ENCODE results near the gene KMT5C.

The KMT5C gene

GRCh38 chr19:55377356-55378131 is 37.9 kb downstream of the KMT5C start:
- Histone ChIP-seq H2BK12ac (ENCODE audit: low read length) (no peak overlapping the region), H2AK5ac (ENCODE audit: low read length) (no peak overlapping the region), H3K18ac (ENCODE audit: low read length) (no peak overlapping the region), H2AFZ (ENCODE audit: insufficient read depth, low read length, poor library complexity) (no peak overlapping the region), H4K12ac (ENCODE audit: low read depth, low read length) (no peak overlapping the region), H4K8ac (ENCODE audit: low read depth, low read length) (no peak overlapping the region), H3K9ac (ENCODE audit: low read length) (no peak overlapping the region), H3K14ac (ENCODE audit: low read length) (no peak overlapping the region), H3K27ac (ENCODE audit: low read depth, low read length) (no peak overlapping the region), H3K79me2 (ENCODE audit: control insufficient read depth, insufficient read depth, low read length, poor library complexity) (peaks cover 1% of the 10 kb centered on the region), H2BK120ac (ENCODE audit: insufficient read depth, low read length, poor library complexity) (no peak overlapping the region), H3K36me3 (ENCODE audit: control insufficient read depth in 1 of 2, insufficient read depth in 2 of 2, low read length in 2 of 2) (no peaks in the 10 kb centered on the region), H3K4ac (ENCODE audit: low read depth, low read length) (no peak overlapping the region), H3K23ac (ENCODE audit: low read length) (no peak overlapping the region), H2BK5ac (ENCODE audit: low read depth, low read length, poor library complexity) (no peak overlapping the region), H3K4me3 (ENCODE audit: low read depth, low read length) (no peak overlapping the region), H3K4me2 (ENCODE audit: low read length) (no peak overlapping the region), H4K91ac (ENCODE audit: low read depth, low read length) (no peak overlapping the region), H3K9me3 (ENCODE audit: insufficient read depth, low read depth, low read length) (no peaks in the 10 kb centered on the region), H3K4me1 (ENCODE audit: control insufficient read depth in 1 of 2, insufficient read depth in 2 of 2, low read length in 2 of 2) (peaks cover 29 to 32% of the 10 kb centered on the region in 2 experiments), H3K27me3 (ENCODE audit: insufficient read depth, low read length) (no peaks in the 10 kb centered on the region), H3K79me1 (ENCODE audit: low read length) (peaks cover 15% of the 10 kb centered on the region)
- DNase-seq: no peak
- no CpG with 5 or more reads among the region's 43 CpGs for WGBS (ENCODE audit: extremely low coverage, insufficient coverage, insufficient read length)

DNA sequence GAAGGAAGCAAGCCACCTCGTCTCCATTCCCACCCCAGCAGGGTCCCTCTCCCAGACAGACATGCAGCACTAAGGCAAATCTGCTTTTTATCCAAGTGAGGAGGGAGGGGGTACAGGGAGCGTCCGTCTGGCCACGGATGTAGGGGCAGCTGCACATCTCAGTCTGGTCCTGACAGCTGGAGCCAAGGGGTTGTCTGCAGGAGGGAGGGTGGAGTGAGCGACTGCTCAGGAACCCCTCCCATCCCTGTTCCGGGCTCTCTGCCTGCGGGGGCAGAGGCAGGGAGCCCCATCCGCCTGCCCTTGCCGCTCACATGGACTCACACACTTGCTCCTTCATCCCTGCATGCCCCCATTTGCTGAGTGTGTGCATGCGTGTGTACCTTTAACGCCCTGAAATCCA is 39.5 kb downstream of the KMT5C start:
- no peak overlapping the region for H3K23ac ChIP-seq (ENCODE audit: low read length)
- H3K18ac ChIP-seq (ENCODE audit: low read length): no peak overlapping the region
- no peak overlapping the region for H3K14ac ChIP-seq (ENCODE audit: low read length)
- no peak overlapping the region for H2BK120ac ChIP-seq (ENCODE audit: insufficient read depth, low read length, poor library complexity)
- no peak overlapping the region for H2BK12ac ChIP-seq (ENCODE audit: low read length)
- no peaks in the 10 kb centered on the region for H3K36me3 ChIP-seq (ENCODE audit: control insufficient read depth in 1 of 2, insufficient read depth in 2 of 2, low read length in 2 of 2)
- peaks cover 6% of the 10 kb centered on the region for H3K79me1 ChIP-seq (ENCODE audit: low read length)
- no peak for DNase-seq
- no peak overlapping the region for H2AK5ac ChIP-seq (ENCODE audit: low read length)
- peaks cover 4% of the 10 kb centered on the region for H3K79me2 ChIP-seq (ENCODE audit: control insufficient read depth, insufficient read depth, low read length, poor library complexity)
- H3K4me2 ChIP-seq (ENCODE audit: low read length): no peak overlapping the region
- H2BK5ac ChIP-seq (ENCODE audit: low read depth, low read length, poor library complexity): no peak overlapping the region
- H3K4ac ChIP-seq (ENCODE audit: low read depth, low read length): no peak overlapping the region
- H3K27me3 ChIP-seq (ENCODE audit: insufficient read depth, low read length): no peaks in the 10 kb centered on the region
- no peak overlapping the region for H4K12ac ChIP-seq (ENCODE audit: low read depth, low read length)
- H3K9me3 ChIP-seq (ENCODE audit: insufficient read depth, low read depth, low read length): no peaks in the 10 kb centered on the region
- no peak overlapping the region for H3K27ac ChIP-seq (ENCODE audit: low read depth, low read length)
- H4K8ac ChIP-seq (ENCODE audit: low read depth, low read length): no peak overlapping the region
- H3K9ac ChIP-seq (ENCODE audit: low read length): no peak overlapping the region
- WGBS (ENCODE audit: extremely low coverage, insufficient coverage, insufficient read length): no CpG with 5 or more reads among the region's 11 CpGs
- no peak overlapping the region for H3K4me3 ChIP-seq (ENCODE audit: low read depth, low read length)
- peaks cover 19 to 22% of the 10 kb centered on the region in 2 experiments for H3K4me1 ChIP-seq (ENCODE audit: control insufficient read depth in 1 of 2, insufficient read depth in 2 of 2, low read length in 2 of 2)
- H2AFZ ChIP-seq (ENCODE audit: insufficient read depth, low read length, poor library complexity): no peak overlapping the region
- no peak overlapping the region for H4K91ac ChIP-seq (ENCODE audit: low read depth, low read length)

GRCh38 chr19:55382013-55382412 is 42.3 kb downstream of the KMT5C start:
- no peak for DNase-seq
- Histone ChIP-seq H3K79me1 (ENCODE audit: low read length) (peaks cover 16% of the 10 kb centered on the region), H3K23ac (ENCODE audit: low read length) (no peak overlapping the region), H3K79me2 (ENCODE audit: control insufficient read depth, insufficient read depth, low read length, poor library complexity) (peaks cover 16% of the 10 kb centered on the region), H3K4ac (ENCODE audit: low read depth, low read length) (no peak overlapping the region), H3K4me3 (ENCODE audit: low read depth, low read length) (no peak overlapping the region), H2AK5ac (ENCODE audit: low read length) (no peak overlapping the region), H2AFZ (ENCODE audit: insufficient read depth, low read length, poor library complexity) (no peak overlapping the region), H3K36me3 (ENCODE audit: control insufficient read depth in 1 of 2, insufficient read depth in 2 of 2, low read length in 2 of 2) (peaks cover 6 to 8% of the 10 kb centered on the region in 2 experiments), H3K9me3 (ENCODE audit: insufficient read depth, low read depth, low read length) (no peaks in the 10 kb centered on the region), H3K9ac (ENCODE audit: low read length) (no peak overlapping the region), H3K18ac (ENCODE audit: low read length) (no peak overlapping the region), H3K14ac (ENCODE audit: low read length) (no peak overlapping the region), H3K27me3 (ENCODE audit: insufficient read depth, low read length) (no peaks in the 10 kb centered on the region), H2BK120ac (ENCODE audit: insufficient read depth, low read length, poor library complexity) (no peak overlapping the region), H2BK12ac (ENCODE audit: low read length) (no peak overlapping the region), H3K4me2 (ENCODE audit: low read length) (no peak overlapping the region), H4K91ac (ENCODE audit: low read depth, low read length) (no peak overlapping the region), H4K8ac (ENCODE audit: low read depth, low read length) (no peak overlapping the region), H3K27ac (ENCODE audit: low read depth, low read length) (no peak overlapping the region), H4K12ac (ENCODE audit: low read depth, low read length) (no peak overlapping the region), H3K4me1 (ENCODE audit: control insufficient read depth in 1 of 2, insufficient read depth in 2 of 2, low read length in 2 of 2) (peaks cover 20 to 22% of the 10 kb centered on the region in 2 experiments), H2BK5ac (ENCODE audit: low read depth, low read length, poor library complexity) (no peak overlapping the region)
- 100% methylated on average over 3 of the region's 5 CpGs for WGBS (ENCODE audit: extremely low coverage, insufficient coverage, insufficient read length)

- H3K23ac ChIP-seq (ENCODE audit: low read length): no peak overlapping the region
- no peak overlapping the region for H3K18ac ChIP-seq (ENCODE audit: low read length)
- no peak overlapping the region for H3K27ac ChIP-seq (ENCODE audit: low read depth, low read length)
- H3K14ac ChIP-seq (ENCODE audit: low read length): no peak overlapping the region
- H4K12ac ChIP-seq (ENCODE audit: low read depth, low read length): no peak overlapping the region
- no peak overlapping the region for H2AFZ ChIP-seq (ENCODE audit: insufficient read depth, low read length, poor library complexity)
- no peak overlapping the region for H3K4me2 ChIP-seq (ENCODE audit: low read length)
- no peak overlapping the region for H3K4me3 ChIP-seq (ENCODE audit: low read depth, low read length)
- H4K8ac ChIP-seq (ENCODE audit: low read depth, low read length): no peak overlapping the region
- no peaks in the 10 kb centered on the region for H3K9me3 ChIP-seq (ENCODE audit: insufficient read depth, low read depth, low read length)
- no peak overlapping the region for H3K9ac ChIP-seq (ENCODE audit: low read length)
- no peak overlapping the region for H2BK5ac ChIP-seq (ENCODE audit: low read depth, low read length, poor library complexity)
- no peaks in the 10 kb centered on the region for H3K27me3 ChIP-seq (ENCODE audit: insufficient read depth, low read length)
- no peak for DNase-seq
- H3K4me1 ChIP-seq (ENCODE audit: control insufficient read depth in 1 of 2, insufficient read depth in 2 of 2, low read length in 2 of 2): peaks cover 23 to 25% of the 10 kb centered on the region in 2 experiments
- no peak overlapping the region for H3K4ac ChIP-seq (ENCODE audit: low read depth, low read length)
- H2AK5ac ChIP-seq (ENCODE audit: low read length): peak overlapping the region; percentile 22
- no CpG with 5 or more reads among the region's 3 CpGs for WGBS (ENCODE audit: extremely low coverage, insufficient coverage, insufficient read length)
- no peak overlapping the region for H2BK120ac ChIP-seq (ENCODE audit: insufficient read depth, low read length, poor library complexity)
- peaks cover 16% of the 10 kb centered on the region for H3K79me1 ChIP-seq (ENCODE audit: low read length)
- H3K36me3 ChIP-seq (ENCODE audit: control insufficient read depth in 1 of 2, insufficient read depth in 2 of 2, low read length in 2 of 2): peaks cover 12 to 13% of the 10 kb centered on the region in 2 experiments
- H2BK12ac ChIP-seq (ENCODE audit: low read length): no peak overlapping the region
- peaks cover 19% of the 10 kb centered on the region for H3K79me2 ChIP-seq (ENCODE audit: control insufficient read depth, insufficient read depth, low read length, poor library complexity)
- H4K91ac ChIP-seq (ENCODE audit: low read depth, low read length): no peak overlapping the region
These were observed 42.9 kb downstream of the KMT5C start for GRCh38 chr19:55382522-55383054.

Data from trophoblast cell (in vitro differentiated cells and primary cell).